Mesendoderm (in vitro differentiated cells): ENCODE results near the gene KRTAP17-1. TPM values are rescaled to one million over a fixed set of nuclear protein-coding genes. Genes with fewer than 3 reads are reported as not detected.

ENCODE experiments used
- DNase-seq: peaks from one replicate; pipeline ENCODE4 v3.0.0; 2013
- H2AK5ac ChIP-seq: 2 replicates; pipeline ENCODE4 v1.6.1; 2013; ENCODE audit warnings: low read length, inconsistent platforms
- H2BK120ac ChIP-seq: 2 replicates; pipeline ENCODE4 v1.6.1; 2013; ENCODE audit warnings: low read depth, mild to moderate bottlenecking, low read length, moderate library complexity, mixed read lengths
- H2BK15ac ChIP-seq: replicated peaks from 2 replicates; pipeline ENCODE4 v1.6.1; 2013; ENCODE audit warnings: low read depth, mild to moderate bottlenecking, moderate library complexity
- H2BK5ac ChIP-seq: 2 replicates; pipeline ENCODE4 v1.6.1; 2013; ENCODE audit warnings: low read length, inconsistent platforms
- H3K18ac ChIP-seq: 2 replicates; pipeline ENCODE4 v1.6.1; 2013; ENCODE audit warnings: mild to moderate bottlenecking, low read length, mixed read lengths
- H3K23ac ChIP-seq: one replicate; pipeline ENCODE4 v1.6.1; 2013; ENCODE audit warnings: low read length
- H3K27ac ChIP-seq: 2 replicates; pipeline ENCODE4 v1.5.1; 2013; ENCODE audit warnings: low read depth, mild to moderate bottlenecking, inconsistent platforms, low read length, moderate library complexity
- H3K27me3 ChIP-seq: 2 replicates; pipeline ENCODE4 v1.6.1; 2013; ENCODE audit warnings: low read length, control low read depth, mild to moderate bottlenecking, inconsistent platforms; ENCODE audit not compliant: insufficient read depth, poor library complexity
- H3K36me3 ChIP-seq: 2 replicates; pipeline ENCODE4 v1.6.1; 2013; ENCODE audit warnings: low read length, inconsistent platforms; ENCODE audit not compliant: control insufficient read depth, insufficient read depth
- H3K4ac ChIP-seq: one replicate; pipeline ENCODE4 v1.6.1; 2013; ENCODE audit warnings: low read depth, mild to moderate bottlenecking, low read length, moderate library complexity
- H3K4me1 ChIP-seq: 2 replicates; pipeline ENCODE4 v1.6.1; 2013; ENCODE audit warnings: low read depth, low read length, inconsistent platforms; ENCODE audit not compliant: control insufficient read depth
- H3K4me2 ChIP-seq: 2 replicates; pipeline ENCODE4 v1.6.1; 2013; ENCODE audit warnings: low read length
- H3K4me3 ChIP-seq: 2 replicates; pipeline ENCODE4 v1.5.1; 2013; ENCODE audit warnings: mild to moderate bottlenecking, low read length
- H3K56ac ChIP-seq: one replicate; pipeline ENCODE4 v1.6.1; 2013; ENCODE audit warnings: low read length
- H3K79me1 ChIP-seq: 2 replicates; pipeline ENCODE4 v1.6.1; 2013; ENCODE audit warnings: low read length, inconsistent platforms
- H3K79me2 ChIP-seq: 2 replicates; pipeline ENCODE4 v1.6.1; 2013; ENCODE audit warnings: mild to moderate bottlenecking, low read length; ENCODE audit not compliant: control insufficient read depth, insufficient read depth
- H3K9ac ChIP-seq: 2 replicates; pipeline ENCODE4 v1.6.1; 2013; ENCODE audit warnings: low read length, inconsistent platforms
- H4K5ac ChIP-seq: one replicate; pipeline ENCODE4 v1.6.1; 2013; ENCODE audit warnings: low read length
- H4K8ac ChIP-seq: one replicate; pipeline ENCODE4 v1.6.1; 2013; ENCODE audit warnings: low read depth, mild to moderate bottlenecking, control low read depth, low read length, moderate library complexity
- WGBS: extraction: QIAGEN DNeasy Blood & Tissue Kit; methylation state at CpG from one replicate; pipeline ENCODE4 v1.1.7; 2013; ENCODE audit warnings: low lambda C conversion rate, missing lambda C conversion rate; ENCODE audit not compliant: insufficient coverage; ENCODE audit errors: extremely low coverage; 5-methylcytosine and 5-hydroxymethylcytosine counted together
- small RNA-seq: library from polyadenylated mRNA; stranded (forward); fragments of <200 nt; extraction: miRNeasy Mini kit (QIAGEN cat#:217004); gene quantifications from one replicate; pipeline ENCODE3, GENCODE V24; 2013; ENCODE audit not compliant: insufficient read depth

Gene KRTAP17-1

GRCh38 chr17:41265078-41265477 lies 50.4 kb downstream of the KRTAP17-1 start, which contains the start of gene KRTAP9-6:
Gene KRTAP9-6, plus strand, starts transcription at chr17:41265378. Its CDS starts 0 bp downstream, at chr17:41265378.
- Histone ChIP-seq H3K27ac (no peak within 1 kb of the TSS), H3K4me3 (no peak within 1 kb of the TSS), H3K4ac (no peak within 1 kb of the TSS), H2BK15ac (no peak within 1 kb of the TSS), H3K23ac (no peak within 1 kb of the TSS), H2BK120ac (no peak within 1 kb of the TSS), H3K9ac (no peak within 1 kb of the TSS), H2AK5ac (no peak within 1 kb of the TSS), H3K56ac (no peak within 1 kb of the TSS), H3K79me1 (no peaks in the 10 kb centered on the region), H4K8ac (no peak within 1 kb of the TSS), H4K5ac (no peak within 1 kb of the TSS), H3K18ac (no peak within 1 kb of the TSS), H3K4me2 (no peak within 1 kb of the TSS), H3K36me3 (no peaks in the 10 kb centered on the region), H2BK5ac (no peak within 1 kb of the TSS), H3K4me1 (no peaks in the 10 kb centered on the region), H3K27me3 (no peaks in the 10 kb centered on the region), H3K79me2 (no peaks in the 10 kb centered on the region)
- WGBS = no CpG with 5 or more reads among the region's 2 CpGs
- no peak for DNase-seq

Small RNA genes within 50 kb of the gene (small RNA-seq; reads per million reads assigned to genes)
- gene KRTAP9-10P = not detected
